GM21390 (cell line): Measurements from ENCODE around the gene EFNA2.

Experiments
- ATAC-seq: cut with Tn5 transposase; IDR thresholded peaks from one replicate; pipeline ENCODE4 v1.9.1; 2021; ENCODE audit not compliant: unreplicated experiment

Gene EFNA2

GRCh38 chr19:1259876-1260748, 25.6 kb upstream of the EFNA2 start:
- peak; percentile 1 for ATAC-seq

GRCh38 chr19:1260749-1261537, 24.7 kb upstream of the EFNA2 start:
- peak; percentile 48 for ATAC-seq

- ATAC-seq: no peak
Observed at GRCh38 chr19:1261538-1261797, 24.2 kb upstream of the EFNA2 start.

- no peak for ATAC-seq
Observed at GRCh38 chr19:1261798-1262622, 23.7 kb upstream of the EFNA2 start.

- ATAC-seq: no peak
Observed at GRCh38 chr19:1262623-1263123, 23.0 kb upstream of the EFNA2 start.

GRCh38 chr19:1263188-1263587, 22.5 kb upstream of the EFNA2 start:
- ATAC-seq: no peak

GRCh38 chr19:1264801-1265614, 20.7 kb upstream of the EFNA2 start:
- no peak for ATAC-seq

- ATAC-seq: no peak
Observed at GRCh38 chr19:1265615-1266128, 20.0 kb upstream of the EFNA2 start.

- peak; percentile 24 for ATAC-seq
Observed at GRCh38 chr19:1266129-1266915, 19.4 kb upstream of the EFNA2 start.

GRCh38 chr19:1266916-1267476, 18.7 kb upstream of the EFNA2 start:
- ATAC-seq: peak; percentile 11

GRCh38 chr19:1267477-1268225, 18.0 kb upstream of the EFNA2 start:
- ATAC-seq: no peak

- ATAC-seq: no peak
Observed at GRCh38 chr19:1268226-1269064, 17.2 kb upstream of the EFNA2 start.

GRCh38 chr19:1269065-1269477, 16.6 kb upstream of the EFNA2 start, which contains the start of gene CIRBP:
CIRBP (plus strand) TSS chr19:1269332; CDS start chr19:1270934, 1,602 bp downstream.
- peak; percentile 52 for ATAC-seq

GRCh38 chr19:1269478-1270212, 16.0 kb upstream of the EFNA2 start:
- ATAC-seq: peak; percentile 19

- no peak for ATAC-seq
Observed at GRCh38 chr19:1270213-1270853, 15.3 kb upstream of the EFNA2 start.

GRCh38 chr19:1270854-1271527, 14.7 kb upstream of the EFNA2 start:
- ATAC-seq: no peak
